ENCODE measurements around the gene RBFOX1. TPM values are rescaled to one million over a fixed set of nuclear protein-coding genes. Genes with fewer than 3 reads are reported as not detected.

The RBFOX1 gene
- total RNA-seq, 1 donor: not detected

GRCh38 chr16:7439518-7439917 lies 106.9 kb downstream of the RBFOX1 start:
- no peak for DNase-seq (ENCODE audit: insufficient read length, low spot score, missing footprints)
- no peaks in the 10 kb centered on the region for H3K36me3 ChIP-seq (ENCODE audit: insufficient read depth, low read length)
- no peak overlapping the region for H3K4me2 ChIP-seq (ENCODE audit: insufficient read depth, low read length)

GRCh38 chr16:7440886-7441400 lies 108.3 kb downstream of the RBFOX1 start:
- Histone ChIP-seq H3K9me3 (ENCODE audit: low read depth, low read length) (no peaks in the 10 kb centered on the region), H3K27me3 (ENCODE audit: insufficient read depth, low read length) (no peaks in the 10 kb centered on the region), H2AFZ (ENCODE audit: low read length) (no peak overlapping the region), H3K36me3 (ENCODE audit: insufficient read depth, low read length) (no peaks in the 10 kb centered on the region), H3K79me2 (ENCODE audit: insufficient read depth, low read length) (no peaks in the 10 kb centered on the region), H3K4me2 (ENCODE audit: insufficient read depth, low read length) (no peak overlapping the region), H3K4me1 (ENCODE audit: insufficient read depth, low read length) (no peaks in the 10 kb centered on the region), H3K27ac (ENCODE audit: low read depth, low read length) (no peak overlapping the region), H3K4me3 (ENCODE audit: insufficient read depth, low read length) (no peak overlapping the region), H4K20me1 (ENCODE audit: insufficient read depth, low read length) (no peaks in the 10 kb centered on the region)
- DNase-seq (ENCODE audit: insufficient read length, low spot score, missing footprints): no peak
- TF ChIP-seq, protein P1, sequence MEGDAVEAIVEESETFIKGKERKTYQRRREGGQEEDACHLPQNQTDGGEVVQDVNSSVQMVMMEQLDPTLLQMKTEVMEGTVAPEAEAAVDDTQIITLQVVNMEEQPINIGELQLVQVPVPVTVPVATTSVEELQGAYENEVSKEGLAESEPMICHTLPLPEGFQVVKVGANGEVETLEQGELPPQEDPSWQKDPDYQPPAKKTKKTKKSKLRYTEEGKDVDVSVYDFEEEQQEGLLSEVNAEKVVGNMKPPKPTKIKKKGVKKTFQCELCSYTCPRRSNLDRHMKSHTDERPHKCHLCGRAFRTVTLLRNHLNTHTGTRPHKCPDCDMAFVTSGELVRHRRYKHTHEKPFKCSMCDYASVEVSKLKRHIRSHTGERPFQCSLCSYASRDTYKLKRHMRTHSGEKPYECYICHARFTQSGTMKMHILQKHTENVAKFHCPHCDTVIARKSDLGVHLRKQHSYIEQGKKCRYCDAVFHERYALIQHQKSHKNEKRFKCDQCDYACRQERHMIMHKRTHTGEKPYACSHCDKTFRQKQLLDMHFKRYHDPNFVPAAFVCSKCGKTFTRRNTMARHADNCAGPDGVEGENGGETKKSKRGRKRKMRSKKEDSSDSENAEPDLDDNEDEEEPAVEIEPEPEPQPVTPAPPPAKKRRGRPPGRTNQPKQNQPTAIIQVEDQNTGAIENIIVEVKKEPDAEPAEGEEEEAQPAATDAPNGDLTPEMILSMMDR (IDR thresholded peaks at IDR 0.05; ENCODE audit: extremely low read depth, low read depth, low read length): no peak

More at GRCh38 chr16:7439518-7439917, 106.9 kb downstream of the RBFOX1 start:
- Histone ChIP-seq H2AFZ (ENCODE audit: low read length) (no peak overlapping the region), H4K20me1 (ENCODE audit: insufficient read depth, low read length) (no peaks in the 10 kb centered on the region), H3K79me2 (ENCODE audit: insufficient read depth, low read length) (no peaks in the 10 kb centered on the region), H3K27me3 (ENCODE audit: insufficient read depth, low read length) (no peaks in the 10 kb centered on the region), H3K4me1 (ENCODE audit: insufficient read depth, low read length) (no peaks in the 10 kb centered on the region), H3K27ac (ENCODE audit: low read depth, low read length) (no peak overlapping the region), H3K4me3 (ENCODE audit: insufficient read depth, low read length) (no peak overlapping the region), H3K9me3 (ENCODE audit: low read depth, low read length) (no peaks in the 10 kb centered on the region)
- TF ChIP-seq, protein P1 (IDR thresholded peaks at IDR 0.05; ENCODE audit: extremely low read depth, low read depth, low read length): no peak

- Histone ChIP-seq H2AFZ (ENCODE audit: low read length) (no peak overlapping the region), H3K27me3 (ENCODE audit: insufficient read depth, low read length) (no peaks in the 10 kb centered on the region), H3K9me3 (ENCODE audit: low read depth, low read length) (no peaks in the 10 kb centered on the region), H3K36me3 (ENCODE audit: insufficient read depth, low read length) (no peaks in the 10 kb centered on the region), H3K4me1 (ENCODE audit: insufficient read depth, low read length) (no peaks in the 10 kb centered on the region), H4K20me1 (ENCODE audit: insufficient read depth, low read length) (no peaks in the 10 kb centered on the region), H3K79me2 (ENCODE audit: insufficient read depth, low read length) (no peaks in the 10 kb centered on the region), H3K27ac (ENCODE audit: low read depth, low read length) (no peak overlapping the region), H3K4me3 (ENCODE audit: insufficient read depth, low read length) (no peak overlapping the region), H3K4me2 (ENCODE audit: insufficient read depth, low read length) (no peak overlapping the region)
- TF ChIP-seq, protein P1 (IDR thresholded peaks at IDR 0.05; ENCODE audit: extremely low read depth, low read depth, low read length): no peak
- DNase-seq (ENCODE audit: insufficient read length, low spot score, missing footprints): no peak
Measured at GRCh38 chr16:7442050-7442449, 109.4 kb downstream of the RBFOX1 start.

DNA sequence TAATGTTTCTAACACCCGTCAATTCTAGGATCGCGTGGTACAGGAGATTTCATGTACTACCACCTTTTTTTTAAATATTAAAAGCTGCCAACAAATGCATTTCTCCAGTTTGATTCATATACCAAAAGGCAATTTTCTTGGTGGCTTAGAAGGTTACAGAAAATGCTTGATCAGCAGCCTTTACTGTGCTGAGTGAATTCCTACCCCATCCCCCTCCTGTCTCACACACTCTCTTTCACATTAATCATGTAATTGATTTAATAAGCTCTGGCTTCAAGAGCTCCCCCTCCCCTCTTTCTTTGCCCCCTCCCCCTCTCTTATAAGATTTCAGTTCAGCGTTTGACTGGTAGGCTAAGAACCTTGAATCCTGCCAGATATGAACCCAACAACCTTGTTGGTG lies 110.5 kb downstream of the RBFOX1 start:
- Histone ChIP-seq H3K27me3 (ENCODE audit: insufficient read depth, low read length) (no peaks in the 10 kb centered on the region), H4K20me1 (ENCODE audit: insufficient read depth, low read length) (no peaks in the 10 kb centered on the region), H3K4me2 (ENCODE audit: insufficient read depth, low read length) (no peak overlapping the region), H3K27ac (ENCODE audit: low read depth, low read length) (no peak overlapping the region), H3K4me3 (ENCODE audit: insufficient read depth, low read length) (no peak overlapping the region), H3K36me3 (ENCODE audit: insufficient read depth, low read length) (no peaks in the 10 kb centered on the region), H3K79me2 (ENCODE audit: insufficient read depth, low read length) (no peaks in the 10 kb centered on the region), H3K4me1 (ENCODE audit: insufficient read depth, low read length) (no peaks in the 10 kb centered on the region), H2AFZ (ENCODE audit: low read length) (no peak overlapping the region), H3K9me3 (ENCODE audit: low read depth, low read length) (no peaks in the 10 kb centered on the region)
- TF ChIP-seq, protein P1 (IDR thresholded peaks at IDR 0.05; ENCODE audit: extremely low read depth, low read depth, low read length): no peak
- DNase-seq (ENCODE audit: insufficient read length, low spot score, missing footprints): no peak
